GM21526 (cell line): ENCODE results near the gene PIEZO2.
A peak's percentile ranks its signal among the peaks of the same experiment; 100 is the strongest.
"Not testable (repeated sequence)": the region's sequence is repeated elsewhere in the genome, so short reads cannot be mapped to it uniquely, and the experiment has no call there.

ENCODE experiments used
- ATAC-seq: cut with Tn5 transposase; IDR thresholded peaks from one replicate; pipeline ENCODE4 v1.9.1; 2021; ENCODE audit warnings: moderate library complexity; ENCODE audit not compliant: unreplicated experiment, low FRiP score

PIEZO2 gene

GRCh38 chr18:10935588-10935987, 213.8 kb downstream of the PIEZO2 start:
- no peak for ATAC-seq

GRCh38 chr18:10933648-10934047, 215.7 kb downstream of the PIEZO2 start:
- ATAC-seq: not testable (repeated sequence)

- no peak for ATAC-seq
These were observed 219.3 kb downstream of the PIEZO2 start for GRCh38 chr18:10930076-10930475.

GRCh38 chr18:10928772-10929373, 220.5 kb downstream of the PIEZO2 start:
- peak; percentile 48 for ATAC-seq

- ATAC-seq: peak; percentile 67
These were observed 221.2 kb downstream of the PIEZO2 start for GRCh38 chr18:10928011-10928771.

- ATAC-seq: no peak
These were observed 221.9 kb downstream of the PIEZO2 start for GRCh38 chr18:10927286-10927992.

GRCh38 chr18:10926621-10927161, 222.7 kb downstream of the PIEZO2 start:
- ATAC-seq: no peak

- no peak for ATAC-seq
These were observed 225.1 kb downstream of the PIEZO2 start for GRCh38 chr18:10924290-10924689.

- no peak for ATAC-seq
These were observed 225.8 kb downstream of the PIEZO2 start for GRCh38 chr18:10923551-10924070.

- ATAC-seq: no peak
These were observed 226.2 kb downstream of the PIEZO2 start for GRCh38 chr18:10923141-10923540.

- not testable (repeated sequence) for ATAC-seq
These were observed 226.7 kb downstream of the PIEZO2 start for GRCh38 chr18:10922712-10923111.

GRCh38 chr18:10920309-10920708, 229.1 kb downstream of the PIEZO2 start:
- not testable (repeated sequence) for ATAC-seq

GRCh38 chr18:10919851-10920250, 229.5 kb downstream of the PIEZO2 start:
- no peak for ATAC-seq

- no peak for ATAC-seq
These were observed 232.5 kb downstream of the PIEZO2 start for GRCh38 chr18:10916865-10917264.

GRCh38 chr18:10916387-10916786, 233.0 kb downstream of the PIEZO2 start:
- ATAC-seq: no peak

GRCh38 chr18:10915748-10916147, 233.6 kb downstream of the PIEZO2 start:
- not testable (repeated sequence) for ATAC-seq

GRCh38 chr18:10914610-10915009, 234.8 kb downstream of the PIEZO2 start:
- ATAC-seq: not testable (repeated sequence)

- no peak for ATAC-seq
These were observed 235.4 kb downstream of the PIEZO2 start for GRCh38 chr18:10913919-10914318.

- ATAC-seq: no peak
These were observed 236.4 kb downstream of the PIEZO2 start for GRCh38 chr18:10912790-10913545.

- no peak for ATAC-seq
These were observed 239.6 kb downstream of the PIEZO2 start for GRCh38 chr18:10909724-10910123.
